Fibroblast of the aortic adventitia (primary cell): Measurements from ENCODE around the gene LAMTOR4. TPM values are rescaled to one million over a fixed set of nuclear protein-coding genes. Genes with fewer than 3 reads are reported as not detected.

Source experiments
- DNase-seq: peaks from one replicate; pipeline ENCODE4 v3.0.0-alpha.2; 2010; ENCODE audit warnings: low read depth
- H3K4me3 ChIP-seq: 2 replicates; pipeline ENCODE4 v1.5.1; 2011; ENCODE audit warnings: low read depth, mild to moderate bottlenecking, control low read depth, low read length, moderate library complexity
- total RNA-seq: library from RNA; depleted of rRNA; stranded (reverse); fragments of >200 nt; gene quantifications from 2 replicates; pipeline ENCODE4 v1.2.3, GENCODE V29; 2012; ENCODE audit warnings: low replicate concordance
- TF ChIP-seq, protein P1 (sequence below): IDR thresholded peaks from 2 replicates; pipeline ENCODE4 v1.5.1; 2011; ENCODE audit warnings: mild to moderate bottlenecking, low read length, control low read depth, inconsistent platforms; ENCODE audit not compliant: insufficient read depth

Gene LAMTOR4
- 82.2 and 316 TPM in 2 replicates for total RNA-seq

DNA sequence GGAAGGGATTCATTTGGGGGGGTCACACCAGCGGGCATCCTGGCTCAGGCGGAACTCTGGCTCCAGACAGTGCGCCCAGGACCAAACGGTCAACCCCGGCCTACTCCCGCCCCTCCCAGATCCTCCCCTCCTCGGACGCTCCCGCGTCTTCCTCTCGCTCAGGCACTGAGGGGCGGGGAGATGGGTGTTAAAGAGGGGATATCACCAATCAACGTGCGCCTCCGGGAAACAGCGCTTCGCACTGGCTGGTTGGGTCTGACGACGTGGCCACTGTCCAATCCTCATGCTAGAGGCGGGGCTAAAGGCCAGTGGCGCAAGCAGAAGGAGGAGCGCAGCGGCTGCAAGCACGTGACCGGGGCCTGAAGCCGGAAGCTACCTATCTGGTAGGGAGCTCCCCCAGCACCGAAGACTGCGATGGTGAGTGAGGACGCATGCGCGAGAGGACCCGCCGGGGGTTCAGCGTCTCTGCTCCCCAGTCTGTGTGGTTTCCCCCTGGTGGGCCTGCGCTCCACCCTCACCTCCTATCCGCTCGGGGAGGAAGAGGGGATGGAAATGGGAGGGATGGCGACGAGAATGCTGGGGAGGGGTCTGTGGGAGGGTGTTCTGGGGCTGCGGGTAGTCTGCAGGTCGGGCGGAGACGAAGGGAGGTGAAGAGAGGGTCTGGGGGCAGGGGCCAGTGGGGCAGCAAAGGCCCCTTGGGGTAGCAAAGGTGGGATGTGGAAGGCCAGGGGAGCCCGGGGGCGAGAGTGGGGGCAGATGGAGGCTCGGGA is at the start of gene LAMTOR4:
Gene LAMTOR4 (plus strand): TSS at position 360 of the 770 bp plus-strand sequence. CDS start 55 bp downstream, at position 415.
- DNase-seq, result peak; percentile 99
- peak within 1 kb of the TSS; percentile 100 for H3K4me3 ChIP-seq
- TF ChIP-seq, protein P1, sequence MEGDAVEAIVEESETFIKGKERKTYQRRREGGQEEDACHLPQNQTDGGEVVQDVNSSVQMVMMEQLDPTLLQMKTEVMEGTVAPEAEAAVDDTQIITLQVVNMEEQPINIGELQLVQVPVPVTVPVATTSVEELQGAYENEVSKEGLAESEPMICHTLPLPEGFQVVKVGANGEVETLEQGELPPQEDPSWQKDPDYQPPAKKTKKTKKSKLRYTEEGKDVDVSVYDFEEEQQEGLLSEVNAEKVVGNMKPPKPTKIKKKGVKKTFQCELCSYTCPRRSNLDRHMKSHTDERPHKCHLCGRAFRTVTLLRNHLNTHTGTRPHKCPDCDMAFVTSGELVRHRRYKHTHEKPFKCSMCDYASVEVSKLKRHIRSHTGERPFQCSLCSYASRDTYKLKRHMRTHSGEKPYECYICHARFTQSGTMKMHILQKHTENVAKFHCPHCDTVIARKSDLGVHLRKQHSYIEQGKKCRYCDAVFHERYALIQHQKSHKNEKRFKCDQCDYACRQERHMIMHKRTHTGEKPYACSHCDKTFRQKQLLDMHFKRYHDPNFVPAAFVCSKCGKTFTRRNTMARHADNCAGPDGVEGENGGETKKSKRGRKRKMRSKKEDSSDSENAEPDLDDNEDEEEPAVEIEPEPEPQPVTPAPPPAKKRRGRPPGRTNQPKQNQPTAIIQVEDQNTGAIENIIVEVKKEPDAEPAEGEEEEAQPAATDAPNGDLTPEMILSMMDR, result no peak

DNA sequence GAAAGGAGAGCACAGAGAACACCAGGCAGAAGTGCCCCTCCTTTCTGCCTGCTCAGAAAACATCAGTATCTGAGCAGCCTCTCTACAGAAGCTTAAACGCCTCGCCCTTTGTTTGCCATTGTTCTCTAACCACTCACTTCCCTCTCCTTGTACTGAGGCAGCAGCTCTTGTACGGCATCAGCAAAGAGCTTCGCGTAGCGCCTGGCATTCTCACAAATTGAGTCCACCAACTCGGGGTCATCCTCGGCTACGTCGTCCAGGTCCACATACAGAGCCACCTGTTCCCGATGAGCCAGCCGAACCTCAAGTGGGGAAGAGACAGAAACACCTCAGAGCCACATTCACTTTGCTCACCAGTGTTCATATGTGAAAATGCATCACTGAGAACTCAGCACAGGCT is 49.3 kb upstream of the LAMTOR4 start:
- no peak for DNase-seq
- TF ChIP-seq, protein P1, result no peak
- H3K4me3 ChIP-seq, result peak overlapping the region; percentile 73

DNA sequence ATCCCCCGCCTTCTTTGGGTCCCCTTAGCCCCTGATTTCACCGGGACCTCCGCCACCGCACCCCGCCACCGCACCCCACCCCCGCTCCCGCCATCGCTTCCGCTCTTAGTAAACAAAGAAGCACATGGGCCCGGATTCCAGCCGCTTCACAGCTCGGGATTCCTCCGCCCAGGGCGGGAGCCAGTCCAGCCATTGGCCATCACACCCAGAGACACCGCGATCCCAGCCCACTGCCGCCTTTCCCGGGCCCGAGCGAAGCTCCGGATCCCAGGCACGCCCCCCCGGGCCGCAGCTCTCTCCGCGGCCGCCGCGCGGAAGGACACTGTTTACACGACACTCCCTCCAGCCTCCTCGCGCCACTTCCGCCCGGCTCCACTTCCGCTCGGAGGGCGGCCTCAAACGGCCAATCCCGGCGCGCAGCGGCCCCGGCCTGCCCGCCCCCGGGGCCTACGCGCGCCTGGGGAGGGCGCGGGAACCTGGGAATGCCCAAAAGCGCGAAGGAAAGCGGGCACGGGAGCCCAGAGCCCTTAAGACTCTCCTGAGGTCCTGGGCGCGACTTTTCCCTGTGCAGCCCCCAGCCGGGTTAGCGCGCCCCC is 48.2 kb upstream of the LAMTOR4 start:
- peak overlapping the region; percentile 73 for H3K4me3 ChIP-seq
- DNase-seq, result peak; percentile 97
- TF ChIP-seq, protein P1, result no peak

DNA sequence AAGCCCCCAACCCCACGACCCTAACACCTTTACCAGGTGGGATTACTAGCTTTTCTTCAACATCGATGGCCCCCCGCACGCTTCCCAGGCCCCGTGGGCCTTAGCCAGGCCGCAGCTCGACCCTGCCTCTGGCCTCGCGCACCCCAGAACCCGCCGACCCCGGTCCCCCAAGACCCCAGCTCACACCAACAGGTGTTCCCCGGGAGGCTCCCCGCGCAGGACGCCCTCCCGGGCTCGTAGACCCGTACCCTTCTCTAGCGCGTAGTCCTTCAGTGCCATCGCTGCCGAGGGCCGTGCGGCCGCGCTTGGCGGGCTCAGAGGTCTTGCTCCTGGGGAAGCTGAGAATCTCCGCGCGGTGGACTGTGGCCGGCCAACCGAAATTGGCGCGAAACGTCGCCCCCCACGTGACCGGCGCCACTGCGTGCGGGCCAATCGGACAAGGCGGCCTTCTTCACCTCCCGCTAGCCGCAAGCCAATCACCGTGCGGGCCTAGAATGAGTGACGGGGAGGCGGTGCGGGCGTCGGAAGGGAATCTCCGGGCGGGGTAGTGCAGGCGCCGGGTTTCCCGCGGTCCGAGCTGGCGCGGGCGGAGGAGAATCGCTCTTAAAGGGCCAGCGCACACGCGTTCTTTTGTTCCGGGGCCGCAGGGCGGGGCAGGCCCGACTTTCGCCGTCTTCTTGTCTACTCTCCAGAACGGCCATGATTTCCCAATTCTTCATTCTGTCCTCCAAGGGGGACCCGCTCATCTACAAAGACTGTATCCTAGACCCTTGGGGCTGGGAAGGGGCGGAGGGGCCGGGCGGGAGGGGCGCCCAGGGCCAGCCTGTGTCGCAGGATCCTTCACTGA is 47.5 kb upstream of the LAMTOR4 start, which contains the start of the genes AP4M1 and MCM7:
Gene AP4M1 (plus strand): TSS at position 628 of the 847 bp plus-strand sequence. CDS start 72 bp downstream, at position 700.
Gene MCM7 (minus strand): TSS at position 382 of the 847 bp plus-strand sequence. CDS start 103 bp downstream, at position 279.
- DNase-seq, result peak; percentile 98
- H3K4me3 ChIP-seq, result peak within 1 kb of the TSS; percentile 73
- TF ChIP-seq, protein P1, result no peak

DNA sequence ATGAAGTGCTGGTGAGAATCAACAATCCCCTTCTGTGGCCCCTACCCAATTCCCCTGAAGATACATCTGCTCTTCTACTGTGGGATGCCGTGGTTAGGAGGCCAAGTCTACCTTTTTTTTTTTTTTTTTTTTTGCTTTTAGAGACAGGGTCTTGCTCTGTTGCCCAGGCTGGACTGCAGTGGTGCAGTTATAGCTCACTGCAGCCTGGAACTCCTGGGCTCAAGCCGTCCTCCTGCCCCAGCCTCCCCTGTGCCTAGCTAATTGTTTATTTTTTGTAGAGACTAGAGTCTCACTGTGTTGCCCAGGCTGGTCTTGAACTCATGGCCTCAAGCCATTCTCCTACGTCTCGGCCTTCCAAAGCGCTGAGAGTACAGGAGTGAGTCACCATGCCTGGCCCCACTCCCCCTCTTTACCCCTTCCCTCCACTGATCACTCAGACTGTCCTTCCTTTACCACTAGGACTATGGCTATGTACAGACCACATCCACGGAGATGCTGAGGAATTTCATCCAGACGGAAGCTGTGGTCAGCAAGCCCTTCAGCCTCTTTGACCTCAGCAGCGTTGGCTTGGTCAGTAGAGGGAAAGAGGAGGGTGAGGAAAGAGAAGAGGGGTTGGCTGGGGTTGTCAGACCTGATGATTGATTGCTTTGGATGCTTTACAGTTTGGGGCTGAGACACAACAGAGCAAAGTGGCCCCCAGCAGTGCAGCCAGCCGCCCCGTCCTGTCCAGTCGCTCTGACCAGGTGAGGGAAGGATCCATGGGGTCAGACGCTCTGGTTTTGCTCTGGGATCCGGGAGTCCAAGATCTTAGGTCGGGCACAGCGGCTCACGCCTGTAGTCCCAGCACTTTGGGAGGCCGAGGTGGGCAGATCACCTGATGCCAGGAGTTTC is 45.5 kb upstream of the LAMTOR4 start:
- TF ChIP-seq, protein P1, result no peak
- DNase-seq, result peak; percentile 58
- peak overlapping the region; percentile 72 for H3K4me3 ChIP-seq
